Measurements from ENCODE around the gene ZNF593OS.

Gene ZNF593OS

GRCh38 chr1:26125946-26126320 is 45.7 kb downstream of the ZNF593OS start:
- no peak for DNase-seq

- no peak for DNase-seq
These were observed 46.2 kb downstream of the ZNF593OS start for GRCh38 chr1:26125382-26125781.

DNA sequence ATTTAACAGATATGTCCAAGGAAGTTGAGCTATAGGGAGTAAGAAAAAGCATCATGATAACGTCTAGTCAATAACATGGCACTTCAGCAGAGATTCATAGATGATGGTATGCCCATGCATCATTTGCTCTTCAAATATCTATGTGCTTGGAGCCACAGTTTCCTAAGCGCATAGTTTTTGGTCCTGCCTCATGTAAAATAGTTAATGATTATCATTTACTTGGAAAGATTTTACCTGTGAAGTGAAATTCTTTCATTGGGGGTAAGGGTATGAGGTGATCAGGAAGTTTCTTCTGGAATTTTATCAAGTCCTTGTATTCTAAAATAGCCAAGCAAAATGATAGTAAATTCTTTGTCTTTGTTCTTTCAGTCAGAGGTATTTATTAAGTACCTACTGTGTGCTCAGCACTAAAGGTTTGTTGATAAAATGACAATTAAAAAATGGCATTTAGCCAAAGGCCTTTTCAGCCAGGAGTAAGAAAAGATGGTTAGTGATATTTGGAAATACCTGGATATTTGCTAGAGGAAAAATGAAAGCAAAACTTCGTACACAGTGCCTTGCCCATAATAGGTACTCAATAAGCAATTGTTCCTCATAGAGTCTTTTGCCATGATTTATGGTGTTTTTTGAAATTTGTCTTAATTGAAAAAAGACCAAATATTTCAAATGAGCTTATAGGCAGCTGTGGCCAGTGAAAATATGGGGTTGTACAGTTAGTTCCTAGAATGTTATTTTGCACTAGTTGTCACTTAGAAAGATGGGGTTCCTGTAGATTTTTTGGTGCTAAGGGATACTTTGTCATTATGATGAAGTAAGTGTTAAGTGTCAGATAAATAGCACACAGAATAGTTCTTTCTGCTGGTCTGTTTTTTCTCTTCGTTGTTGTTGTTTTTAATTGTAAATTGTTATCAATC is 47.0 kb downstream of the ZNF593OS start:
- no peak for DNase-seq

- no peak for DNase-seq
These were observed 48.4 kb downstream of the ZNF593OS start for GRCh38 chr1:26122988-26123973.

DNA sequence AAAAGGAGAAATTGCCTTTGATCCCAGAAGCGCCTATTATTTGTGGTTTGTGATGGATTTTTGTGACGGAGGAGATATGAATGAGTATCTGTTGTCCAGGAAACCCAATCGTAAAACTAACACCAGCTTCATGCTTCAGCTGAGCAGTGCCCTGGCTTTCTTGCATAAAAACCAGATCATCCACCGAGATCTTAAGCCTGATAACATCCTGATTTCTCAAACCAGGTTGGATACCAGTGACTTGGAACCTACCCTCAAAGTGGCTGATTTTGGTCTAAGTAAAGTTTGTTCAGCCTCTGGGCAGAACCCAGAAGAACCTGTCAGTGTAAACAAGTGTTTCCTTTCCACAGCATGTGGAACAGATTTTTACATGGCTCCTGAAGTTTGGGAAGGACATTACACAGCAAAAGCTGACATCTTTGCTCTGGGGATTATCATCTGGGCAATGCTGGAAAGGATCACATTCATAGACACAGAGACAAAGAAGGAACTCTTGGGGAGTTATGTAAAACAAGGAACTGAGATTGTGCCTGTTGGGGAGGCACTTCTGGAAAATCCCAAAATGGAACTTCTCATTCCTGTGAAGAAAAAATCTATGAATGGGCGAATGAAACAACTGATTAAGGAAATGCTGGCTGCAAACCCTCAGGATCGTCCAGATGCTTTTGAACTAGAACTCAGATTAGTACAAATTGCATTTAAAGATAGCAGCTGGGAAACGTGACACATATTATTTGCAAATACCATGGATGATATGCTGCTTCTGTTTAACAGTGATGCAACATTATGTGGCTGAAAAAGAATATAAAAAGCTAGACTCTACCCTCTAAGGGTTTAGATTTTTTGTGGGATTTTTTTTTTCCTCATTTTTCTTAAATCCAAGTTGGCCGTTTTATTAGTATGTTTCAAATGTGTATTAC is 49.5 kb downstream of the ZNF593OS start:
- DNase-seq: no peak

DNA sequence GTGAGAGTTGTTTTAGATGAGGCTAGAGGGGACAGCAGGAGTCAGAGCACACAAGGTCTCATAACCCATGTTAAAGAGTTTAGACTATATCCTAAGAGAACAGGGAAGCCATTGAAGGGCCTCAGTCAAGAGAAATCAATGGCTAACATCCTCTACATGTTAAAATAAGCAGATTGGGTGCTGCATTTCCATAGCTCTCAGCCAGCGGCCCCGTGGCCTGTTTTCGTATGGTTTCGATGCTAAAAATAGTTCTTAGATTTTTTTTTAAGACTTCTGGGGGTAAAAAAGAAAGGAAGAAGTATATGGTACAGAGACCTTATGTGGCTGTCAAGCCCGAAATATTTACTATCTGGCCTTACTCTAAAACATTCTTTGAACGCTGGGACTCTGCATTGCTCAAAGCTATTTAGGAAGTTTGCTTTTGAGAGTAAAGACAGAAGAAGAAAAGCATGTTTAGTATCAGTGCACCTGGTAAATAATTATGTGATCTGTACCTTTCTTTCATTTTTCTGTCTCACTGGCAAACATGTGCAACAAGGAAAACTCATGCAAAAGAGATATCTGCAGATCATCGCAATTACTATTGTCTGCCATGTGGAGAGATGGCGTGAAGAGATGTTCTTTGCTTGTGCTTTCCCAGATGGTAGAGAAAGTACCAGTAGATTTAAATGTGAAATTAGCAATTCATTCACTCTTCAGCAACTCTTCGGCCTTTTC is 51.6 kb downstream of the ZNF593OS start:
- no peak for DNase-seq
